Upper lobe of left lung (tissue), 6 donors: Measurements from ENCODE around the gene GPR149. TPM values are rescaled to one million over a fixed set of nuclear protein-coding genes. Genes with fewer than 3 reads are reported as not detected.

Source experiments
- ATAC-seq, 2 donors: fragments of 200-7000 bp; cut with Tn5 transposase; one replicate each; pipeline ENCODE4 v1.9.1; 2022; ENCODE audit warnings: mild to moderate bottlenecking in 2 of 2, moderate library complexity in 2 of 2; ENCODE audit not compliant: low FRiP score in 2 of 2
- DNase-seq, 2 donors: peaks; one replicate each; pipeline ENCODE4 v3.0.0-alpha.2; 2019 to 2020
- H3K27ac ChIP-seq, 4 donors: fragments of 200-600 bp; sonication (generic); one replicate each; pipeline ENCODE4 v1.5.1; 2016 to 2019
- H3K27me3 ChIP-seq, 4 donors: fragments of 200-600 bp; sonication (generic); one replicate each; pipeline ENCODE4 v1.5.1; 2017 to 2019
- H3K36me3 ChIP-seq, 4 donors: fragments of 200-600 bp; sonication (generic); one replicate each; pipeline ENCODE4 v1.5.1; 2016 to 2019
- H3K4me1 ChIP-seq, 4 donors: fragments of 200-600 bp; sonication (generic); one replicate each; pipeline ENCODE4 v1.5.1; 2018 to 2019
- H3K4me3 ChIP-seq, 4 donors: fragments of 200-600 bp; sonication (generic); one replicate each; pipeline ENCODE4 v1.5.1; 2017 to 2019; ENCODE audit warnings: mild to moderate bottlenecking in 2 of 4, moderate library complexity in 1 of 4
- H3K9me3 ChIP-seq, 4 donors: fragments of 200-600 bp; sonication (generic); one replicate each; pipeline ENCODE4 v1.5.1; 2018 to 2019
- CTCF ChIP-seq, 6 experiments: fragments of 450-650 bp in 4 of 6; fragments of 200-600 bp in 2 of 6; sonication (generic) in 2 of 6; IDR thresholded peaks; one replicate each; pipeline ENCODE4 v1.5.1; 2016 to 2019; ENCODE audit warnings: antibody characterized with exemption in 6 of 6
- EP300 ChIP-seq, 4 donors: sonication (generic); formaldehyde crosslinking; IDR thresholded peaks; one replicate each; pipeline ENCODE4 v1.5.1; 2017; ENCODE audit warnings: antibody characterized with exemption in 4 of 4, control low read depth in 2 of 4
- POLR2A ChIP-seq, 4 donors: fragments of 450-650 bp; IDR thresholded peaks; one replicate each; pipeline ENCODE4 v1.5.1; 2016 to 2017; ENCODE audit warnings: antibody characterized with exemption in 4 of 4, mild to moderate bottlenecking in 2 of 4
- POLR2AphosphoS5 ChIP-seq, 2 donors: sonication (generic); formaldehyde crosslinking; IDR thresholded peaks; one replicate each; pipeline ENCODE4 v1.5.1; 2017; ENCODE audit warnings: antibody characterized with exemption in 2 of 2
- WGBS, 2 donors: methylation state at CpG; one replicate each; pipeline ENCODE4 v1.1.5; 2017 to 2018; 5-methylcytosine and 5-hydroxymethylcytosine counted together
- small RNA-seq, 4 donors: library from RNA; depleted of rRNA; stranded (forward); fragments of <200 nt; gene quantifications; one replicate each; pipeline ENCODE3, GENCODE V24; 2016
- total RNA-seq, 6 donors: library from RNA; depleted of rRNA in 4 of 6; stranded (reverse); fragments of >200 nt in 4 of 6; gene quantifications; one replicate each; pipeline versions ENCODE4 v1.1.0 to v1.2.1, GENCODE V29; 2016 to 2021
- donor health status: DM: no; HTN: no; CAD: no; lungs with moderate emphysema.
- donor health status: DM: no; HTN: yes; CAD: no; lungs with severe emphysema.

The GPR149 gene
- total RNA-seq, 6 donors from 2014 or later: not detected

- H3K27ac ChIP-seq: no peak overlapping the region
- no peaks in the 10 kb centered on the region for H3K27me3 ChIP-seq
- no peaks in the 10 kb centered on the region for H3K4me1 ChIP-seq
- no peak overlapping the region for H3K4me3 ChIP-seq
- peaks cover 19 to 94% (median 41%) of the 10 kb centered on the region in 4 donors for H3K36me3 ChIP-seq
- ATAC-seq (no peak), DNase-seq (no peak)
- WGBS, 2 donors: 89 to 100% methylated on average over 2 of the region's 2 CpGs
- TF ChIP-seq POLR2AphosphoS5 (IDR thresholded peaks at IDR 0.05): no peak
- no peak for TF ChIP-seq EP300 (IDR thresholded peaks at IDR 0.05)
- TF ChIP-seq CTCF (IDR thresholded peaks at IDR 0.05): no peak
- no peaks in the 10 kb centered on the region for H3K9me3 ChIP-seq
These were observed 136.0 kb downstream of the GPR149 start for GRCh38 chr3:154294016-154294415.

DNA sequence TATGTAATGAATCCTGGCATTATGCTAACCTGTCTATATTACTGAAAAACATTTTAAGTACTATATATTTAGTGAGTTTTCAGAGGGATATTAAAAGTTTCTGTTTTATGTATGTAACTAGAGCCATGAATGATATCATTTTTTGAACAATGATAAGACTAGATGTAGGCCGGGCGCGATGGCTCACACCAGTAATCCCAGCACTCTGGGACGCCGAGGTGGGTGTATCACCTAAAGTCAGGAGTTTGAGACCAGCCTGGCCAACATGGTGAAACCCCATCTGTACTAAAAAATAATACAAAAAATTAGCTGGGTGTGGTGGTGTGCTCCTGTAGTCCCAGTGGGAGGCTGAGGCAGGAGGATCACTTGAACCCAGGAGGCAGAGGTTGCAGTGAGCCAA is 139.8 kb downstream of the GPR149 start:
- TF ChIP-seq CTCF (IDR thresholded peaks at IDR 0.05): no peak
- no peak for TF ChIP-seq EP300 (IDR thresholded peaks at IDR 0.05)
- no peak for TF ChIP-seq POLR2A (IDR thresholded peaks at IDR 0.05)

More for the DNA sequence above, 139.8 kb downstream of the GPR149 start:
- H3K27ac ChIP-seq: no peak overlapping the region
- H3K9me3 ChIP-seq: no peaks in the 10 kb centered on the region
- DNase-seq: no peak
- no peak overlapping the region for H3K4me3 ChIP-seq
- 94 to 99% methylated on average over 5 of the region's 5 CpGs for WGBS, 2 donors
- H3K27me3 ChIP-seq: no peaks in the 10 kb centered on the region
- H3K4me1 ChIP-seq: no peaks in the 10 kb centered on the region
- H3K36me3 ChIP-seq: peaks cover 18 to 91% (median 46%) of the 10 kb centered on the region in 4 donors
- no peak for ATAC-seq

Small RNA genes within 50 kb of the gene (small RNA-seq; reads per million reads assigned to genes)
- 0 reads per million in 4 donors for gene RF01210

Other genes starting within 250 kb of the GPR149 start
- gene DHX36, start 105.7 kb downstream of the GPR149 start, total RNA-seq: 10 to 100 TPM; 35.0 to 95.3 (median 54.2) TPM